ENCODE measurements around the gene FLOT1.
A peak's percentile ranks its signal among the peaks of the same experiment; 100 is the strongest.

FLOT1 gene

DNA sequence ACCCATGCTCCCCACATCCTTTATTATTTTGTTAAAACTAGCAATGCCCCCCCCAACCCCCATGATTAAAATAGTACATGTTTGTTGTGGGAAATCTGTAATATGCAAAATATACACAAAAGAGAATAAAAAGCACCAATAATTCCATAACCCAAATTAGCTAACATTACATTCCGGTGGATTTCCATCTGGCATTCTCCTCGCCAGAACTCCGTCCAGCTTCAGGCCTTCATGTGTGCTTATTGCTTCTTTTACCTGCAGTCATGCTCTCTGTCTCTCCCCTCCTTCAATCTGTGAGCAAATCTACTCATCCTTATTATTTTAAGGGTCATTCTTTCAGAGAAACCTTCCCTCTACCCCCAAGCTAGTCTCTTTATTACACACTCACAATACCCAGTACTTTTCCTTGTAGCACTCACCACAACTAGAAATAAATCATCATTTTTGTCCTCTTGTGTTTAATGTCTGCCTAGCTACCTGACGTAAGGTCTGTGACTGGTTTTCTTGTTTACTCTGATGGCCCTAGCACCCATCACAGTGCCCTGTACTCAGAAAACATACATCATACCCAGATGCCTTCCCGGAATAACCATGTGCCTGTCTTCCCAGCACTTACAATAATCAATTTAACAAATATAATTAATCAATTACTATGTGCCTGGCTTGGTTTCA lies 27.5 kb upstream of the FLOT1 start:
- Mint-ChIP-seq H3K27ac (peak overlapping the region; percentile 98), H3K4me1 (peaks cover 57% of the 10 kb centered on the region), H3K4me3 (peak overlapping the region; percentile 61), H3K9me3 (peaks cover 6% of the 10 kb centered on the region), H3K27me3 (ENCODE audit: low read depth, poor library complexity) (peaks cover 9% of the 10 kb centered on the region), H3K36me3 (ENCODE audit: low read depth) (no peaks in the 10 kb centered on the region)
- DNase-seq = no peak
- TF ChIP-seq, protein P1, sequence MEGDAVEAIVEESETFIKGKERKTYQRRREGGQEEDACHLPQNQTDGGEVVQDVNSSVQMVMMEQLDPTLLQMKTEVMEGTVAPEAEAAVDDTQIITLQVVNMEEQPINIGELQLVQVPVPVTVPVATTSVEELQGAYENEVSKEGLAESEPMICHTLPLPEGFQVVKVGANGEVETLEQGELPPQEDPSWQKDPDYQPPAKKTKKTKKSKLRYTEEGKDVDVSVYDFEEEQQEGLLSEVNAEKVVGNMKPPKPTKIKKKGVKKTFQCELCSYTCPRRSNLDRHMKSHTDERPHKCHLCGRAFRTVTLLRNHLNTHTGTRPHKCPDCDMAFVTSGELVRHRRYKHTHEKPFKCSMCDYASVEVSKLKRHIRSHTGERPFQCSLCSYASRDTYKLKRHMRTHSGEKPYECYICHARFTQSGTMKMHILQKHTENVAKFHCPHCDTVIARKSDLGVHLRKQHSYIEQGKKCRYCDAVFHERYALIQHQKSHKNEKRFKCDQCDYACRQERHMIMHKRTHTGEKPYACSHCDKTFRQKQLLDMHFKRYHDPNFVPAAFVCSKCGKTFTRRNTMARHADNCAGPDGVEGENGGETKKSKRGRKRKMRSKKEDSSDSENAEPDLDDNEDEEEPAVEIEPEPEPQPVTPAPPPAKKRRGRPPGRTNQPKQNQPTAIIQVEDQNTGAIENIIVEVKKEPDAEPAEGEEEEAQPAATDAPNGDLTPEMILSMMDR (IDR thresholded peaks at IDR 0.05) = no peak

DNA sequence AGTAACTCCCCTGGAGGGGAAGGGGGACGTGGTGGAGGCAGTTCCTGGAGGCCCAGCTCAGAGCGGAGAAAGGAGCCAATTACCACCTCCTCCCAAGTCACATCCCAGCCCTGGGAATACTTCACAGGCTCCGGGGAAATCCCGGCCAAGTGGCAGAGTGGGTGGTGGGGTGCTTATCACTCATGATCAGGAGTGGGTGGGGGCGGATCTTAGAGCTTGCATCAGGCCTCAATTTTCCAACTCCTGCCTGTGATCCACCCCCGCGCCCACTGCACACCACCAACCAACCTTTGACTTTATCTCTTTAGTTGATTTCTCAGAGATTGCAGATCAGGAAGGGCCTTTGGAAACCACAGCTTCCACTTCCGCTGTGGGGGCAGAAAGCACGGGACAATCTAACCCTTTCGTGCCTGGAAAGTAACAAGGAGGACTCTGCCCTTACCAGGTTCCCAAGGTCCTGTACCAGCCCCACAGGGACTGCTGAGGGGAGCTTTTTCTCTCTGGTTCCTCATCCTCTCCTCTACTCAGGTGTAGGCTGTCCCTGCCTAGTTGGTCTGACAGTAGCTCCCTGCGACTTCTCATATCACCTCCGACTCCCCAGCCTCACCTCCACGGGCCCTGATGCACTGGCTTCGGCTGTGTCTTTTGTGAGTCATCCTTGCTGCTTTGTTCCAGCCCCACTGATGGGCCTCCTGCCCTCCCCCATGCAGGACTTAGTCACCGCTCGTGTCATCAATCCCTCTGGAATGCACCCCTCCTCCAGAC lies 26.8 kb upstream of the FLOT1 start:
- TF ChIP-seq, protein P1 (IDR thresholded peaks at IDR 0.05) = no peak
- Mint-ChIP-seq H3K36me3 (ENCODE audit: low read depth) (no peaks in the 10 kb centered on the region), H3K9me3 (peaks cover 6% of the 10 kb centered on the region), H3K27me3 (ENCODE audit: low read depth, poor library complexity) (peaks cover 9% of the 10 kb centered on the region), H3K27ac (peak overlapping the region; percentile 98), H3K4me3 (peak overlapping the region; percentile 61), H3K4me1 (peaks cover 64% of the 10 kb centered on the region)
- peak; percentile 19 for DNase-seq

DNA sequence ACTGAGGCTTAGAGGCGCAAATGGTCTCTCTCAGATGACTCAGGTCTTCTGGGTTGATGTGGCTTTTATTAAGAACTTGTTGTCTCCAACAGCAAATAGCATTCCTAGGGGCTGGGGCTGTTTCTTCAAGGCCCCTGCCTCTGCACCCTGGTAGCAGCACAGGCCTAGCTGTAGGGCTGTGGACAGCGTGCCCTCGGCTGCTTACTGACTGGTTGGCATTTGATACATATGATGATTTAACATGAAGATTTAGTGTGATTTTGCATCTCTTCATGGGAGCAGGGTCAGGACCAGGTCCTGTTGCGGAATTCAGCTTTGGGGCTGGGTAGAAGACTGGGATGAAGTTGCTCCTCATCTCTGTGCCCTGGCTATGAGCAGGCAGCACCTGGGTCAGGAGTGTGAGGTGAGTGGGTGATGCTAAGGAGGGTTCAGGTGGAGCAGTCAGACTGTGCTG lies 26.2 kb upstream of the FLOT1 start:
- H3K27ac Mint-ChIP-seq = peak overlapping the region; percentile 85
- peaks cover 64% of the 10 kb centered on the region for H3K4me1 Mint-ChIP-seq
- H3K9me3 Mint-ChIP-seq = peaks cover 6% of the 10 kb centered on the region
- TF ChIP-seq, protein P1 (IDR thresholded peaks at IDR 0.05) = no peak
- peak overlapping the region; percentile 24 for H3K4me3 Mint-ChIP-seq
- no peaks in the 10 kb centered on the region for H3K36me3 Mint-ChIP-seq (ENCODE audit: low read depth)
- H3K27me3 Mint-ChIP-seq (ENCODE audit: low read depth, poor library complexity) = peaks cover 9% of the 10 kb centered on the region
- no peak for DNase-seq

- Mint-ChIP-seq H3K27ac (peak overlapping the region; percentile 23), H3K9me3 (peaks cover 6% of the 10 kb centered on the region), H3K27me3 (ENCODE audit: low read depth, poor library complexity) (peaks cover 6% of the 10 kb centered on the region), H3K4me1 (peaks cover 70% of the 10 kb centered on the region), H3K4me3 (no peak overlapping the region), H3K36me3 (ENCODE audit: low read depth) (no peaks in the 10 kb centered on the region)
- no peak for DNase-seq
- TF ChIP-seq, protein P1 (IDR thresholded peaks at IDR 0.05) = no peak
These were observed 25.4 kb upstream of the FLOT1 start for GRCh38 chr6:30767944-30768301.

DNA sequence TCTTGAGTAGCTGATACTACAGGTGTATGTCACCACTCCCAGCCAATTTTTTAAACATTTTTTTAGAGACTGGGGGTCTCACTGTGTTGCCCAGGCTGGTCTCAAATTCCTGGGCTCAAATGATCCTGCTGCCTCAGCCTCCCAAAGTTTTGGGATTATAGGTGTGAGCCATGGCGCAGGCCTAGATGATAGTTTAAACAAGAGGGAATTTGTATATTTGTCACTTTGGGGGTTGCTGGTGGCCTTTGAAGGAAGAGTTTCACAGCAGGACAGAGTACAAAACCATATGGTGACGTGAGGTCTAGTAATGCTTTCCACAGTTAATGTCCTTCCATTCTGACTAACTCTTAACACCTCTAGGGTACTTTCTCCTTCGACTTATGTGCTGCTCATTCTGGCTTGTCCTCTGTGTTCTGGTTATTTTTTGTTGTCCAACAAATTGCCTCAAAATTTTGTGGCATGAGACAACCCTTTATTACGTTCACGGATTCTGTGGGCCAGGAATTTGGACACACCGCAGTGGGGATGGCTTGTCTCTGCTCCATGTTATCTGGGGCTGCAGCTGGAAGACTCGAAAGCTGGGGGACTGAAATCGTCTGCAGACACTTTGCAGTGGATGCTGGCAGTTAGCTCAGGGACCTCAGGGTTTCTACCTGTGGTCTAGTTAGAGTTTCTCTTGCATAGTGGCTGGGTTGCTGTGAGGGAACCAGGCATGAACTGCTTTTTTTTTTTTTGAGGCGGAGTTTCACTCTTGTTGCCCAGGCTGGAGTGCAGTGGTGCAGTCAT lies 24.9 kb upstream of the FLOT1 start:
- Mint-ChIP-seq H3K36me3 (ENCODE audit: low read depth) (no peaks in the 10 kb centered on the region), H3K27me3 (ENCODE audit: low read depth, poor library complexity) (peaks cover 6% of the 10 kb centered on the region), H3K27ac (peak overlapping the region; percentile 29), H3K4me1 (peaks cover 70% of the 10 kb centered on the region), H3K9me3 (peaks cover 5% of the 10 kb centered on the region), H3K4me3 (no peak overlapping the region)
- TF ChIP-seq, protein P1 (IDR thresholded peaks at IDR 0.05) = no peak
- DNase-seq = no peak

Measured in nephron progenitor cell (in vitro differentiated cells).